ENCODE measurements around the gene LIN54.
A peak's percentile ranks its signal among the peaks of the same experiment; 100 is the strongest.
"Not testable (repeated sequence)": the region's sequence is repeated elsewhere in the genome, so short reads cannot be mapped to it uniquely, and the experiment has no call there.

LIN54 gene

DNA sequence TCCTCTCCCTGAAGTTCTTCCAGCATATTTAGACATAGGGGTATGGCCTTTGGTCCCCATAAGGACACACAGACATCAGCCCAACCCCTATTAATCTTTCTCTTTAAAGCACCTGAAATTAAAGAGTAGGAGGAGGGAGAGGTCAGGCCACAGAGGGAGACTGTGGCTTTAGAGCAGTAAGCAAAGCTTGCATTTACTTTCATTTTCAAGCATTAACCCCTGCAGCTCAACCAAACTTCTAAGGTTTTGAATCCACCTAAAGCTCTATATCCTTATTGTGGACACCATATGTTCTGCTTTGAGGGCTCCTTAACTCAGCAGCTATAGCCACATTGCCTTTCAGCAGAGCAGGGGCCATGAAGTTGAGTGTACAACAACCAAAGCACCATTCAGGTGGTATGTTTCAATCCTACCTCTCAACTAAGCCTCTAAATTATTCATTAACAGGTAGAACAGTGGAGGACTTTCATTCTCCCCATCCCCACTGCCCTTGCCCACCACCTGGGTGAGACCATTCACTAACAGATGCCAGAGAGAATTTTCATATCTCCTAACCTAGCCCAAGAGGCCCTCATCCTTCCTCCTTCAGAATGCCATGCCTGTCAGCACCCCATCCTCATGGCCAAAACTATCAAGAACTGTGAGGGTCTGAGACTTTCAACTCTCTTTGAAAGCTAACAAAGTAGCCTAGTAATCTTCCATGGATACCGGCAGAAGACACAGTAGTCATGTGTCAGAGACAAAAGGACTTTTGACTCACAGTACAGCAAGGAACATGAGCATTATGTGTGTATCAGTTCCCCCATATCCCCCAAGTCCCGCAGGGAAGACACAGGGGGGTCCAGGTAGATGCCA lies 20.8 kb downstream of the LIN54 start:
- peak overlapping the region; percentile 8; the same call in 1 of the 2 replicates for H3K4me3 ChIP-seq (ENCODE audit: low read depth, low read length)
- DNase-seq (ENCODE audit: low read depth), result no peak
- TF ChIP-seq, protein P1, sequence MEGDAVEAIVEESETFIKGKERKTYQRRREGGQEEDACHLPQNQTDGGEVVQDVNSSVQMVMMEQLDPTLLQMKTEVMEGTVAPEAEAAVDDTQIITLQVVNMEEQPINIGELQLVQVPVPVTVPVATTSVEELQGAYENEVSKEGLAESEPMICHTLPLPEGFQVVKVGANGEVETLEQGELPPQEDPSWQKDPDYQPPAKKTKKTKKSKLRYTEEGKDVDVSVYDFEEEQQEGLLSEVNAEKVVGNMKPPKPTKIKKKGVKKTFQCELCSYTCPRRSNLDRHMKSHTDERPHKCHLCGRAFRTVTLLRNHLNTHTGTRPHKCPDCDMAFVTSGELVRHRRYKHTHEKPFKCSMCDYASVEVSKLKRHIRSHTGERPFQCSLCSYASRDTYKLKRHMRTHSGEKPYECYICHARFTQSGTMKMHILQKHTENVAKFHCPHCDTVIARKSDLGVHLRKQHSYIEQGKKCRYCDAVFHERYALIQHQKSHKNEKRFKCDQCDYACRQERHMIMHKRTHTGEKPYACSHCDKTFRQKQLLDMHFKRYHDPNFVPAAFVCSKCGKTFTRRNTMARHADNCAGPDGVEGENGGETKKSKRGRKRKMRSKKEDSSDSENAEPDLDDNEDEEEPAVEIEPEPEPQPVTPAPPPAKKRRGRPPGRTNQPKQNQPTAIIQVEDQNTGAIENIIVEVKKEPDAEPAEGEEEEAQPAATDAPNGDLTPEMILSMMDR (IDR thresholded peaks at IDR 0.05; ENCODE audit: low read depth, low read length, missing control alignments), result no peak

DNA sequence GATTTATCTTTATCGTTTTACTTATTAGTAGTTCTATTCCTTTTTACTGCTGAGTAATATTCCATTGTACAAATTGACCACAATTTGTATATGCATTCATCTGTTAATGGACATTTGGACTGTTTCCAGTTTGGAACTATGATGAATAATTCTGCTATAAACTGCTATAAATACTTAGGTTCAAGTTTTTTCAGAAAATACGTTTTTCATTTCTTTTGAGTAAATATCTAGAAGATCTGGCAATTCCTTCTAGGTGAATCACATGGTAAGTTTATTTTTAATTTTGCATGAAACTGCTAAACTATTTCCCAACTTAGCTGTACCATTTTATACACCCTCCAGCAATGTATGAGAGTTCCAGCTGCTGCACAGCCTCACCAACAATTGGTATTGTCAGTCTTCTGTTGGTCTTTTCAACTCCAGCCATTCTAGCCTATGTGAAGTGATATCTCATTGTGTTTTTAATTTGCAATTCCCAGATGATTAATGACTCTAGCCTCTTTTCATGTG lies 22.2 kb downstream of the LIN54 start:
- DNase-seq (ENCODE audit: low read depth), result no peak
- TF ChIP-seq, protein P1 (IDR thresholded peaks at IDR 0.05; ENCODE audit: low read depth, low read length, missing control alignments), result no peak
- no peak overlapping the region for H3K4me3 ChIP-seq (ENCODE audit: low read depth, low read length)

DNA sequence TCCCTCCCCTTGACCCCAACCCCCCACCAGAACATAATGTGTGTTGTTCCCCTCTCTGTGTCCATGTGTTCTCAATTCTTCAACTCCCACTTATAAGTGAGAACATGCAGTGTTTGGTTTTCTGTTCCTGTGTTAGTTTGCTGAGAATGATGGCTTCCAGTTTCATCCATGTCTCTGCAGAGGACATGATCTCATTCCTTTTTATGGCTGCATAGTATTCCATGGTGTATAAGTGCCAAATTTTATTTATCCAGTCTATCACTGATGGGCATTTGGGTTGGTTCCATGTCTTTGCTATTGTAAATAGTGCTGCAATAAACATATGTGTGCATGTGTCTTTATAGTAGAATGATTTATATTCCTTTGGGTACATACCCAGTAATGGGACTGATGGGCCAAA lies 23.1 kb downstream of the LIN54 start:
- DNase-seq (ENCODE audit: low read depth); H3K4me3 ChIP-seq (ENCODE audit: low read depth, low read length): not testable (repeated sequence)

DNA sequence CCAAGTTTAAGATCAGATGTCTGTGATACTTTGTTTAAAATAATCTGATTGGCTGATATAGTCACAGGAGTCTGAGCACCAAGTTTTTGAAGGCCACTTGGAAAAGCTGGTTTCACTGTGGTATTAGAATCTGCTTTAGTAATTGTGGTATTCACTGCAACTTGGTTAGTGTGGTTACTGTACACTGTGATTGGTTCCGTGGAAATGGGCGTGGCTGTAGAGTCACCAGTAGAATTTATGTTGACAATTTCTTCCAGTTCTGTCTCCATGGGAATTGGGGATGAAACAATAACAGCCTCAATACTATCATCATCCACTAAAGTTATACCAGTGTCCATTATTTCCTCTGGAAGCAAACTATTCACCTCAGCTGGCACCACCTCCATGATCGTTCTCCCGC lies 26.2 kb downstream of the LIN54 start:
- no peak for DNase-seq (ENCODE audit: low read depth)
- no peak overlapping the region for H3K4me3 ChIP-seq (ENCODE audit: low read depth, low read length)
- TF ChIP-seq, protein P1 (IDR thresholded peaks at IDR 0.05; ENCODE audit: low read depth, low read length, missing control alignments), result no peak

DNA sequence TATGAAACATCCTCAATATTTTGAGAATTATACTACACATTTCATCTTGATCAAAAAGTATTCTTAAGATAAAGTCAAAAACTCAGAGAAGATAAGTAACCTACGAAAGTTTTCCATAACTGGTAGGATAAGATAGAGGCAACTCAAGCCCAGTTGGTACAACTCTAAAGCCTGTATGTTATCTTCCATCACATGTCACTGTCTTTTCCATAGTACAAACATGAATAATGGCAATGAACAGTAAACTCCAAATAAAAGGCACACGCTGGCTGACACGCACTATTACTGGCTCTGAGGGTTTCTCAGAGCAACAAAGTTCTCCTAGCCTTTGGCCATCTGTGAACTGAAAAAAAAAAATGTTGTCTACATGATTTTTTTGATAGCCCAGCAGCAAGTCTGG lies 27.2 kb downstream of the LIN54 start:
- no peak for DNase-seq (ENCODE audit: low read depth)
- no peak overlapping the region for H3K4me3 ChIP-seq (ENCODE audit: low read depth, low read length)
- TF ChIP-seq, protein P1 (IDR thresholded peaks at IDR 0.05; ENCODE audit: low read depth, low read length, missing control alignments), result no peak

DNA sequence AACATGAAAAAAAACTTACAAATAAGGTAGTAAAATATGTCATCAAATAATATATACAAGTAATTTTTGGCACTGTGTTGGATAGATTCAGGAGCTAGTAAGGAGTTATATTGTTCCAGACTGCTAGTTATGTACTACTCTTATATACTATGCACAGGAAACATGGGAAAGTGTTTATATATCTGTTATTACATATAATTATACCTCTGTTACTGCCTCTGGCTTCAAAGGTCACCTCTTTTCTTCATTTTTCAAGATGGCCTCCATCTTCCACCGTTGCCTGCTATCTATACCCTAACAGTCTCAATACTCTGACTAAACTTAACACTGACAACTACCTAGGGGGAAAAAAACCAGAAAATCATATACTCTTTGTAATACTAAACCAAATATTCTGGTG lies 29.5 kb downstream of the LIN54 start:
- DNase-seq (ENCODE audit: low read depth), result no peak
- H3K4me3 ChIP-seq (ENCODE audit: low read depth, low read length), result no peak overlapping the region
- TF ChIP-seq, protein P1 (IDR thresholded peaks at IDR 0.05; ENCODE audit: low read depth, low read length, missing control alignments), result no peak

DNA sequence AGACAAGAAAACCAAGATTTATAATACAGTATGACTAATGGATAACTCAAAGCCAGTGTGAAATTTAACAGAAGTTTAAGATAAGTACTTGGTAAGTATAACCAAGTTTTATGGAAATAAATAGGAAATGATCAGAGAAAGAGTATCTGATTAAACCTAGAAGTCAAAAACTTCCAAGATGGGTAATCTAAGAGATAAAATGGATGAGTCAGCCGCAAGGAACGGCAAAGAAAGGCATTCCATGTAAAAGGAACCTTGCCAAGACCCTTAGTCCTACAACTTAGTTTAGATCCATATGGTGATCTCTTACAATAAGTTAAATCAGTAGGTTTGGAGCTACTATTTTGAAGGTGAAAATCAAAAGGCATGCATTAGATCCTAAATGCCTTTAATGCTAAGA lies 34.8 kb downstream of the LIN54 start:
- no peak for DNase-seq (ENCODE audit: low read depth)
- TF ChIP-seq, protein P1 (IDR thresholded peaks at IDR 0.05; ENCODE audit: low read depth, low read length, missing control alignments), result no peak
- H3K4me3 ChIP-seq (ENCODE audit: low read depth, low read length), result no peak overlapping the region

Measured in GM12864 (cell line).